ENCODE results near the gene SMC1B. TPM values are rescaled to one million over a fixed set of nuclear protein-coding genes. Genes with fewer than 3 reads are reported as not detected.

The SMC1B gene, protein sequence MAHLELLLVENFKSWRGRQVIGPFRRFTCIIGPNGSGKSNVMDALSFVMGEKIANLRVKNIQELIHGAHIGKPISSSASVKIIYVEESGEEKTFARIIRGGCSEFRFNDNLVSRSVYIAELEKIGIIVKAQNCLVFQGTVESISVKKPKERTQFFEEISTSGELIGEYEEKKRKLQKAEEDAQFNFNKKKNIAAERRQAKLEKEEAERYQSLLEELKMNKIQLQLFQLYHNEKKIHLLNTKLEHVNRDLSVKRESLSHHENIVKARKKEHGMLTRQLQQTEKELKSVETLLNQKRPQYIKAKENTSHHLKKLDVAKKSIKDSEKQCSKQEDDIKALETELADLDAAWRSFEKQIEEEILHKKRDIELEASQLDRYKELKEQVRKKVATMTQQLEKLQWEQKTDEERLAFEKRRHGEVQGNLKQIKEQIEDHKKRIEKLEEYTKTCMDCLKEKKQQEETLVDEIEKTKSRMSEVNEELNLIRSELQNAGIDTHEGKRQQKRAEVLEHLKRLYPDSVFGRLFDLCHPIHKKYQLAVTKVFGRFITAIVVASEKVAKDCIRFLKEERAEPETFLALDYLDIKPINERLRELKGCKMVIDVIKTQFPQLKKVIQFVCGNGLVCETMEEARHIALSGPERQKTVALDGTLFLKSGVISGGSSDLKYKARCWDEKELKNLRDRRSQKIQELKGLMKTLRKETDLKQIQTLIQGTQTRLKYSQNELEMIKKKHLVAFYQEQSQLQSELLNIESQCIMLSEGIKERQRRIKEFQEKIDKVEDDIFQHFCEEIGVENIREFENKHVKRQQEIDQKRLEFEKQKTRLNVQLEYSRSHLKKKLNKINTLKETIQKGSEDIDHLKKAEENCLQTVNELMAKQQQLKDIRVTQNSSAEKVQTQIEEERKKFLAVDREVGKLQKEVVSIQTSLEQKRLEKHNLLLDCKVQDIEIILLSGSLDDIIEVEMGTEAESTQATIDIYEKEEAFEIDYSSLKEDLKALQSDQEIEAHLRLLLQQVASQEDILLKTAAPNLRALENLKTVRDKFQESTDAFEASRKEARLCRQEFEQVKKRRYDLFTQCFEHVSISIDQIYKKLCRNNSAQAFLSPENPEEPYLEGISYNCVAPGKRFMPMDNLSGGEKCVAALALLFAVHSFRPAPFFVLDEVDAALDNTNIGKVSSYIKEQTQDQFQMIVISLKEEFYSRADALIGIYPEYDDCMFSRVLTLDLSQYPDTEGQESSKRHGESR
- total RNA-seq, result under 1 TPM in 1 of 4 donors, not detected in 3; 0.13 TPM

DNA sequence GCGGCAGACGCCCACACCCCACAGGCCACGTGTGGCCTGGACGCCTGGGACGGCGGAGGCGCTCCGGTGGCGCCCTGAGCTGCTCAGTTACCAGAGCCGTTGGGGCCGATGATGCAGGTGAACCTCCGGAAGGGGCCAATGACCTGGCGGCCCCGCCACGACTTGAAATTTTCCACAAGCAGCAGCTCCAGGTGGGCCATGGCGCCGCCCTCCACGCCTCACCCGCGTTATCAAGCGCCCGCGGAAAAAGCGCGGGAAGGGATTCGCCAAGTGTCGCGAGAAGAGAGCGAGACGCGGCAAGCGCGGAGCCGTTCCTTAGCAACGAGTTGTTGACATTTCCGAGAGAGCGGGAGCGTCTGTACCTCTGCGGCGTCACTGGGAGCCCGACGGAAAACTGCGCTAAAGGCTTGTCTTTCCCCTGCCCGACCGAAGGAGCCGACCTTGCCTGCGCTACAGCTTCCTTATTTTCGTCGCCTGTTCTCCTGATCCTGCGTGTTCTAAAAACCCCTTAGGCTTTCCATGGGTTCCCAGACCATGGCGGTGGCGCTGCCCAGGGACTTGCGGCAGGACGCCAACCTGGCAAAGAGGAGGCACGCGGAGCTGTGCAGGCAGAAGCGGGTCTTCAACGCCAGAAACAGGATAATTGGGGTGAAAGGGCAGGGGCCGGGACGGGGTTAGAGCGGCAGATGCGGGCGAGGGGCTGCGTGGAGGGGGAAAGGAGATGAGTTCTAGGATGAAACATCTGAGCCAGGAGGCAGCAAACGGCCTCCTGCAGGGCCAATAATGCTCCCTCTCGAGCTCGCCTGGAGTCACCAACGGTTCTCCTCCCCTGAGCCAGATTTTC lies at the start of gene SMC1B, which contains the start of gene RIBC2:
TSS of gene SMC1B (minus strand) at position 232 of the 844 bp plus-strand sequence. CDS start at position 200, 32 bp downstream.
TSS of gene RIBC2 (plus strand) at position 326 of the 844 bp plus-strand sequence. CDS start at position 520, 194 bp downstream.
- Histone ChIP-seq H3K27me3 (no peaks in the 10 kb centered on the region), H3K27ac (no peak within 1 kb of the TSS), H3K9me3 (no peaks in the 10 kb centered on the region), H3K4me1 (peaks cover 7 to 12% of the 10 kb centered on the region in 2 donors), H3K4me3 (replicated peaks in 1 of 3) (peak within 1 kb of the TSS; percentile 2 to 24 (median 3)), H3K36me3 (no peaks in the 10 kb centered on the region)
- WGBS, 2 donors, result 7 to 11% methylated on average over 49 to 51 of the region's 68 CpGs
- intact Hi-C loops (cut with DNase I), result no loop called here
- TF ChIP-seq, protein P1, sequence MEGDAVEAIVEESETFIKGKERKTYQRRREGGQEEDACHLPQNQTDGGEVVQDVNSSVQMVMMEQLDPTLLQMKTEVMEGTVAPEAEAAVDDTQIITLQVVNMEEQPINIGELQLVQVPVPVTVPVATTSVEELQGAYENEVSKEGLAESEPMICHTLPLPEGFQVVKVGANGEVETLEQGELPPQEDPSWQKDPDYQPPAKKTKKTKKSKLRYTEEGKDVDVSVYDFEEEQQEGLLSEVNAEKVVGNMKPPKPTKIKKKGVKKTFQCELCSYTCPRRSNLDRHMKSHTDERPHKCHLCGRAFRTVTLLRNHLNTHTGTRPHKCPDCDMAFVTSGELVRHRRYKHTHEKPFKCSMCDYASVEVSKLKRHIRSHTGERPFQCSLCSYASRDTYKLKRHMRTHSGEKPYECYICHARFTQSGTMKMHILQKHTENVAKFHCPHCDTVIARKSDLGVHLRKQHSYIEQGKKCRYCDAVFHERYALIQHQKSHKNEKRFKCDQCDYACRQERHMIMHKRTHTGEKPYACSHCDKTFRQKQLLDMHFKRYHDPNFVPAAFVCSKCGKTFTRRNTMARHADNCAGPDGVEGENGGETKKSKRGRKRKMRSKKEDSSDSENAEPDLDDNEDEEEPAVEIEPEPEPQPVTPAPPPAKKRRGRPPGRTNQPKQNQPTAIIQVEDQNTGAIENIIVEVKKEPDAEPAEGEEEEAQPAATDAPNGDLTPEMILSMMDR (IDR thresholded peaks at IDR 0.05), result no peak
- TF ChIP-seq POLR2A (IDR thresholded peaks at IDR 0.05), result no peak
- peak; percentile 63 to 71 for DNase-seq

DNA sequence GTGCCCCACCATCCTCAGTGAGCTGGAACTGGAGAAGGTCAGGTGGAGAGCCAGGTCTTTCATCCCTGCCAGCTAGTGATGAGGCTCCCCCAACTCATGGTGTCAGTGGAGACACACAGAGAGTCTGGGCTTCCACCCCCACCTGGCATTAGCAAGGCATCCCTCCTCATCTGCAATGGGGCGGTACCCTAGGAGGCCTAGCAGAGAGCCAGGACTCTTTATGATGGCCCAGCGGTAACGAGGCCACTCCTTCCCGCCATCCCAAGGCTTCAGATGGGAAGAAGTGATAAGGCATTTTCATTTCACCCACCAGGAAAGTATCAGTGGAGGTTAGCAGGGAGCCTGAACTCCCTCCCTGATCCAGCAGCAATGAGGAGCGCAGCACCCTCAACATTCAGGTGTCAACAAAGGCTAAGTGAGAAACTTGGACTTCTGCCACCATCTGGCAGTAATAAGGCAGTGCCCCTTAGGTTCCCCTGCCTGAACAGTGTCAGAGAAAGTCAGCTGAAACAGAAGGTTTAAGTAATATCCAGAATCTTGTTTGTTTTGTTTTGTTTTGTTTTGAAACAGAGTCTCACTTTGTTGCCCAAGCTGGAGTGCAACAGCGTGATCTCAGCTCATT lies 48.7 kb upstream of the SMC1B start:
- TF ChIP-seq, protein P1 (IDR thresholded peaks at IDR 0.05), result no peak
- no peak for TF ChIP-seq POLR2A (IDR thresholded peaks at IDR 0.05)
- DNase-seq, result no peak
- no peaks in the 10 kb centered on the region for H3K36me3 ChIP-seq
- peaks cover 0 to 10% of the 10 kb centered on the region in 2 donors for H3K4me1 ChIP-seq
- WGBS, 2 donors, result 84 to 87% methylated on average over 4 to 6 of the region's 6 CpGs
- no peak overlapping the region for H3K27ac ChIP-seq
- H3K9me3 ChIP-seq, result no peaks in the 10 kb centered on the region
- intact Hi-C loops (cut with DNase I), result no loop called here
- H3K4me3 ChIP-seq (replicated peaks in 1 of 3), result no peak overlapping the region
- H3K27me3 ChIP-seq, result no peaks in the 10 kb centered on the region

DNA sequence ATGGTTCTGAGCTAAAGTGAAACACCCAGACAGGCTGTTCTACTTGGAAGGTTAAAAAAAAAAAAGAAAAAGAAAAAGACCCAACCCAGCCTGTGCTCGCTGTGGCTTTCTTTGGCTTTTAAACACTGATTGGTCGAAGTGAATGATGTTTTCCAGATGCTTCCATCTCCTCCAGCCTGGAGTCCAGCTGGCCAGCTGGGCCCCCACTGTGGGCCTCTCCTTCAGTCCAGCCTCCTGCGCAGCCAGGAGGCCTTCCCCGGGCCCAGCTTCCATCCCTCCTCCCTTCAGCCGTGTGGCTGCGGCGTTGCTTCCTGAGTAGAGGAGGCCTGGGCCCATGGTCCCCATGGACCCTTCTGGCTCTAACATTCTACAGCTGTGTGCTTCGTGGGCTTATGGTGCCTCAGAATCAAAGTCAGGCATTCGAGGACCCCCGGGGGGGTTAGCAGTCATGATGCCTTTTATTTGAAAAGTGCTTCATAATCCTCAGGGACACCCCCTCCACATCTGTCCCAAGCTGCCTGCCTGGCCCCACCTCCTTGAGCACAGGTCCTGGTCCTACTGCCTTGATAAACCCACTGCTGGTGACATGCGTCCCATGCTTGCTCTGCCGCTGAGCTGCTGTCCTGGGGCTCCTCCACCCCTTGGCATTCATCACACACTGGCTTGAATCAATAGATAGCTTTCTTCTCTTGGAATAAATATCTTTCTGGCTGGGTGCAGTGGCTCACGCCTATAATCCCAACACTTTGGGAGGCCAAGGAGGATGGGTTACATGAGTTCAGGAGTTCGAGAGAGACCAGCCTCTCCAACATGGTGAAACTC lies 47.1 kb upstream of the SMC1B start:
- no peak for TF ChIP-seq POLR2A (IDR thresholded peaks at IDR 0.05)
- TF ChIP-seq, protein P1 (IDR thresholded peaks at IDR 0.05), result no peak
- H3K27me3 ChIP-seq, result no peaks in the 10 kb centered on the region
- 66 to 70% methylated on average over 13 to 14 of the region's 14 CpGs for WGBS, 2 donors
- intact Hi-C loops (cut with DNase I), result no loop called here
- H3K27ac ChIP-seq, result peak overlapping the region in 1 of 3 donors; percentile 24
- no peak overlapping the region for H3K4me3 ChIP-seq (replicated peaks in 1 of 3)
- H3K4me1 ChIP-seq, result peaks cover 0 to 10% of the 10 kb centered on the region in 2 donors
- H3K9me3 ChIP-seq, result no peaks in the 10 kb centered on the region
- DNase-seq, result no peak
- no peaks in the 10 kb centered on the region for H3K36me3 ChIP-seq

All from thyroid gland (tissue), 4 donors.